ENCODE results near the gene HABP4.

DNA sequence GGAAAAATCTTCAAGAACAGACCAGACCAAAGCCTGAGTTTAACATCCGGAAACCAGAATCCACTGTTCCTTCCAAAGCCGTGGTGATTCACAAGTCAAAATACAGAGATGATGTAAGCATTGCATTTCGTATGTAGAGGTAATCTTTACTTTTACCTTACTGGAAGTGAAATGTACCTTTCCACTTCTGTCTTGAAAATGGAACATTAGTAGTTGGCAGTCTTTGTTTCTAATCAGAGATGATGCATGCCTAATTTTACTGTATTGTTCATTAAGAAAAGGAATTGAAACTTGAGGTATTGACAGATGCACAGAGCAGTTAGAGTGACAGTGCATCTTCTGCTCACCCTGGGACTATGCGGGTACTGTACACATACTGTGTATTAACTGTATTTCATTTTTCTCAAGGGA is 34.6 kb downstream of the HABP4 start:
- TF ChIP-seq, protein P1, sequence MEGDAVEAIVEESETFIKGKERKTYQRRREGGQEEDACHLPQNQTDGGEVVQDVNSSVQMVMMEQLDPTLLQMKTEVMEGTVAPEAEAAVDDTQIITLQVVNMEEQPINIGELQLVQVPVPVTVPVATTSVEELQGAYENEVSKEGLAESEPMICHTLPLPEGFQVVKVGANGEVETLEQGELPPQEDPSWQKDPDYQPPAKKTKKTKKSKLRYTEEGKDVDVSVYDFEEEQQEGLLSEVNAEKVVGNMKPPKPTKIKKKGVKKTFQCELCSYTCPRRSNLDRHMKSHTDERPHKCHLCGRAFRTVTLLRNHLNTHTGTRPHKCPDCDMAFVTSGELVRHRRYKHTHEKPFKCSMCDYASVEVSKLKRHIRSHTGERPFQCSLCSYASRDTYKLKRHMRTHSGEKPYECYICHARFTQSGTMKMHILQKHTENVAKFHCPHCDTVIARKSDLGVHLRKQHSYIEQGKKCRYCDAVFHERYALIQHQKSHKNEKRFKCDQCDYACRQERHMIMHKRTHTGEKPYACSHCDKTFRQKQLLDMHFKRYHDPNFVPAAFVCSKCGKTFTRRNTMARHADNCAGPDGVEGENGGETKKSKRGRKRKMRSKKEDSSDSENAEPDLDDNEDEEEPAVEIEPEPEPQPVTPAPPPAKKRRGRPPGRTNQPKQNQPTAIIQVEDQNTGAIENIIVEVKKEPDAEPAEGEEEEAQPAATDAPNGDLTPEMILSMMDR (IDR thresholded peaks at IDR 0.05): no peak
- TF ChIP-seq ZFX (IDR thresholded peaks at IDR 0.05; ENCODE audit: borderline replicate concordance): no peak

Data from 22Rv1 (cell line).